GM18505 (cell line): ENCODE results near the gene TAS2R41.

Source experiments
- ATAC-seq: cut with Tn5 transposase; IDR thresholded peaks from one replicate; pipeline ENCODE4 v1.9.1; 2021; ENCODE audit not compliant: unreplicated experiment
- POLR2A ChIP-seq: IDR thresholded peaks from 4 replicates; pipeline ENCODE4 v1.6.1; 2011; ENCODE audit warnings: borderline replicate concordance; ENCODE audit not compliant: insufficient read depth, insufficient read length; ENCODE audit errors: extremely low read depth

TAS2R41 gene

GRCh38 chr7:143492799-143493739, 15.4 kb downstream of the TAS2R41 start:
- ATAC-seq: no peak
- TF ChIP-seq POLR2A: no peak

- TF ChIP-seq POLR2A: no peak
- ATAC-seq: no peak
Observed at GRCh38 chr7:143493751-143494150, 16.1 kb downstream of the TAS2R41 start.

GRCh38 chr7:143494622-143495021, 16.9 kb downstream of the TAS2R41 start:
- no peak for TF ChIP-seq POLR2A
- no peak for ATAC-seq

GRCh38 chr7:143495851-143496250, 18.2 kb downstream of the TAS2R41 start:
- no peak for TF ChIP-seq POLR2A
- ATAC-seq: no peak

GRCh38 chr7:143496263-143496662, 18.6 kb downstream of the TAS2R41 start:
- no peak for ATAC-seq
- TF ChIP-seq POLR2A: no peak

GRCh38 chr7:143497008-143497795, 19.5 kb downstream of the TAS2R41 start:
- TF ChIP-seq POLR2A: no peak
- no peak for ATAC-seq

- no peak for TF ChIP-seq POLR2A
- ATAC-seq: no peak
Observed at GRCh38 chr7:143499246-143499645, 21.6 kb downstream of the TAS2R41 start.

GRCh38 chr7:143499743-143500348, 22.2 kb downstream of the TAS2R41 start:
- ATAC-seq: no peak
- no peak for TF ChIP-seq POLR2A

- no peak for TF ChIP-seq POLR2A
Observed at GRCh38 chr7:143503261-143503660, 25.6 kb downstream of the TAS2R41 start.

GRCh38 chr7:143504215-143504936, 26.7 kb downstream of the TAS2R41 start:
- no peak for ATAC-seq
- TF ChIP-seq POLR2A: no peak

More at GRCh38 chr7:143503261-143503660, 25.6 kb downstream of the TAS2R41 start:
- ATAC-seq: no peak

GRCh38 chr7:143504937-143505297, 27.2 kb downstream of the TAS2R41 start:
- no peak for ATAC-seq
- no peak for TF ChIP-seq POLR2A

GRCh38 chr7:143505838-143506237, 28.2 kb downstream of the TAS2R41 start:
- no peak for ATAC-seq
- no peak for TF ChIP-seq POLR2A

GRCh38 chr7:143507094-143507518, 29.4 kb downstream of the TAS2R41 start:
- no peak for TF ChIP-seq POLR2A
- ATAC-seq: no peak

GRCh38 chr7:143507534-143508055, 29.9 kb downstream of the TAS2R41 start:
- no peak for TF ChIP-seq POLR2A
- no peak for ATAC-seq
